SH-SY5Y (cell line): ENCODE measurements around the gene SIGLEC12.

ENCODE experiments used
- GATA2 ChIP-seq: IDR thresholded peaks from 2 replicates; pipeline ENCODE4 v1.6.1; 2011; ENCODE audit warnings: mild to moderate bottlenecking, low read depth, low read length
- GATA3 ChIP-seq: IDR thresholded peaks from 2 replicates; pipeline ENCODE4 v1.6.1; 2011; ENCODE audit warnings: low read depth, mild to moderate bottlenecking, low read length, moderate library complexity

DNA sequence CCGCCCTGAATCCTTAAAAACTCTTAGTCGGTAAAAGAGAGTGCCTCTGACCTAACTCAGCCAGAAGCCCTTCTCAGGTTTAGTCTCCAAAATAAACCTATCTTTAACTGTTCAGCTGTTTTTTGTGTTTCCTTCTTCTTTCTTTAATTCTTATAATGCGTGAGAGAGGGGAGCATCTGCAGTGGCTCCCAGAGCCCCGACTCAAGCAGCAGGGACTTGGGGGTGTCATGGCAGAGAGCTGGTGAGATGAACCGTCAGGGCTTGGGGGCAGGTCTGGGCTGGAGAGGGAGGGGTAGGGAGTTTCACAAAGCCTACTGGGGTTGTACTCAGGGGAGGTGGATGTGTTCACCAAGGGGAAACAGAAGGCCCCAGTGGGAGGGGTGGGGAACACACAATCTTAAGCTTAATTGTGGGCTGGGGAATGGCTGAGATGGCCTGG lies 46.6 kb upstream of the SIGLEC12 start:
- TF ChIP-seq GATA2 (no peak), GATA3 (no peak)
